B cell (primary cell): ENCODE measurements around the gene MUC5AC.

Experiments
- EZH2 ChIP-seq: IDR thresholded peaks from 2 replicates; pipeline ENCODE4 v1.6.1; 2012; ENCODE audit warnings: borderline replicate concordance, low read depth, mild to moderate bottlenecking, moderate library complexity, low read length; ENCODE audit not compliant: insufficient read depth, poor library complexity, severe bottlenecking
- TF ChIP-seq, protein P1 (sequence below): fragments of 200-600 bp; IDR thresholded peaks from one replicate; pipeline ENCODE4 v1.8.0; 2022; ENCODE audit warnings: antibody characterized with exemption, mild to moderate bottlenecking

GRCh38 chr11:1153105-1153950 lies 4.4 kb upstream of the MUC5AC start:
- TF ChIP-seq, protein P1, sequence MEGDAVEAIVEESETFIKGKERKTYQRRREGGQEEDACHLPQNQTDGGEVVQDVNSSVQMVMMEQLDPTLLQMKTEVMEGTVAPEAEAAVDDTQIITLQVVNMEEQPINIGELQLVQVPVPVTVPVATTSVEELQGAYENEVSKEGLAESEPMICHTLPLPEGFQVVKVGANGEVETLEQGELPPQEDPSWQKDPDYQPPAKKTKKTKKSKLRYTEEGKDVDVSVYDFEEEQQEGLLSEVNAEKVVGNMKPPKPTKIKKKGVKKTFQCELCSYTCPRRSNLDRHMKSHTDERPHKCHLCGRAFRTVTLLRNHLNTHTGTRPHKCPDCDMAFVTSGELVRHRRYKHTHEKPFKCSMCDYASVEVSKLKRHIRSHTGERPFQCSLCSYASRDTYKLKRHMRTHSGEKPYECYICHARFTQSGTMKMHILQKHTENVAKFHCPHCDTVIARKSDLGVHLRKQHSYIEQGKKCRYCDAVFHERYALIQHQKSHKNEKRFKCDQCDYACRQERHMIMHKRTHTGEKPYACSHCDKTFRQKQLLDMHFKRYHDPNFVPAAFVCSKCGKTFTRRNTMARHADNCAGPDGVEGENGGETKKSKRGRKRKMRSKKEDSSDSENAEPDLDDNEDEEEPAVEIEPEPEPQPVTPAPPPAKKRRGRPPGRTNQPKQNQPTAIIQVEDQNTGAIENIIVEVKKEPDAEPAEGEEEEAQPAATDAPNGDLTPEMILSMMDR, result no peak
- TF ChIP-seq EZH2, result no peak
